ENCODE measurements around the gene TPPP2. TPM values are rescaled to one million over a fixed set of nuclear protein-coding genes. Genes with fewer than 3 reads are reported as not detected.
"Not testable (repeated sequence)": the region's sequence is repeated elsewhere in the genome, so short reads cannot be mapped to it uniquely, and the experiment has no call there.

TPPP2 gene
- polyA plus RNA-seq, 1 of the 3 experiments (the other 2 are of a cell fraction): not detected

GRCh38 chr14:20982646-20983369 is 47.2 kb upstream of the TPPP2 start:
- H3K9ac ChIP-seq: no peak overlapping the region
- ChIA-PET POLR2A (interaction anchor here (0.6 kb wide), 1 partner anchor 283 kb away, joined by 5 read pairs; no protein-coding TSS in a partner anchor), CTCF (interaction anchor here (1.1 to 6.8 kb wide), 4 partner anchors 12 to 121 kb away, joined by 3 to 79 read pairs (median 4); no protein-coding TSS in a partner anchor)
- H3F3A ChIP-seq (replicated peaks; ENCODE audit: insufficient read depth): peaks cover 4% of the 10 kb centered on the region
- no peak overlapping the region for H3K4me3 ChIP-seq (ENCODE audit: low read depth in 2 of 2, low read length in 1 of 2)
- H3K9me2 ChIP-seq: no peaks in the 10 kb centered on the region
- no peak for TF ChIP-seq ELF1 (IDR thresholded peaks at IDR 0.05)
- TF ChIP-seq SMC3 (IDR thresholded peaks at IDR 0.05; ENCODE audit: low read depth, low read length): no peak
- TF ChIP-seq, protein P1, sequence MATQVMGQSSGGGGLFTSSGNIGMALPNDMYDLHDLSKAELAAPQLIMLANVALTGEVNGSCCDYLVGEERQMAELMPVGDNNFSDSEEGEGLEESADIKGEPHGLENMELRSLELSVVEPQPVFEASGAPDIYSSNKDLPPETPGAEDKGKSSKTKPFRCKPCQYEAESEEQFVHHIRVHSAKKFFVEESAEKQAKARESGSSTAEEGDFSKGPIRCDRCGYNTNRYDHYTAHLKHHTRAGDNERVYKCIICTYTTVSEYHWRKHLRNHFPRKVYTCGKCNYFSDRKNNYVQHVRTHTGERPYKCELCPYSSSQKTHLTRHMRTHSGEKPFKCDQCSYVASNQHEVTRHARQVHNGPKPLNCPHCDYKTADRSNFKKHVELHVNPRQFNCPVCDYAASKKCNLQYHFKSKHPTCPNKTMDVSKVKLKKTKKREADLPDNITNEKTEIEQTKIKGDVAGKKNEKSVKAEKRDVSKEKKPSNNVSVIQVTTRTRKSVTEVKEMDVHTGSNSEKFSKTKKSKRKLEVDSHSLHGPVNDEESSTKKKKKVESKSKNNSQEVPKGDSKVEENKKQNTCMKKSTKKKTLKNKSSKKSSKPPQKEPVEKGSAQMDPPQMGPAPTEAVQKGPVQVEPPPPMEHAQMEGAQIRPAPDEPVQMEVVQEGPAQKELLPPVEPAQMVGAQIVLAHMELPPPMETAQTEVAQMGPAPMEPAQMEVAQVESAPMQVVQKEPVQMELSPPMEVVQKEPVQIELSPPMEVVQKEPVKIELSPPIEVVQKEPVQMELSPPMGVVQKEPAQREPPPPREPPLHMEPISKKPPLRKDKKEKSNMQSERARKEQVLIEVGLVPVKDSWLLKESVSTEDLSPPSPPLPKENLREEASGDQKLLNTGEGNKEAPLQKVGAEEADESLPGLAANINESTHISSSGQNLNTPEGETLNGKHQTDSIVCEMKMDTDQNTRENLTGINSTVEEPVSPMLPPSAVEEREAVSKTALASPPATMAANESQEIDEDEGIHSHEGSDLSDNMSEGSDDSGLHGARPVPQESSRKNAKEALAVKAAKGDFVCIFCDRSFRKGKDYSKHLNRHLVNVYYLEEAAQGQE (IDR thresholded peaks at IDR 0.05; ENCODE audit: low read depth, low read length): no peak
- no peak for TF ChIP-seq RXRA (IDR thresholded peaks at IDR 0.05; ENCODE audit: borderline replicate concordance, low read depth)
- TF ChIP-seq TAF1 (IDR thresholded peaks at IDR 0.05; ENCODE audit: borderline replicate concordance, low read depth, low read length): no peak
- no peaks in the 10 kb centered on the region for H3K9me3 ChIP-seq
- H3K4me1 ChIP-seq (ENCODE audit: control insufficient read depth in 1 of 2, insufficient read depth in 2 of 2, low read depth in 1 of 2, low read length in 1 of 2): peaks cover 0 to 13% of the 10 kb centered on the region in 2 experiments; a peak in 2 of 4 replicates
- H3K79me2 ChIP-seq (ENCODE audit: insufficient read depth): no peaks in the 10 kb centered on the region
- H3K4me2 ChIP-seq: no peak overlapping the region
- H3K27me3 ChIP-seq (ENCODE audit: insufficient read depth): peaks cover 10% of the 10 kb centered on the region; the same call in 1 of the 2 replicates
- no peak for DNase-seq
- no peaks in the 10 kb centered on the region for H3K36me3 ChIP-seq (replicated peaks in 1 of 2; ENCODE audit: control insufficient read depth in 1 of 2, insufficient read depth in 2 of 2, low read length in 1 of 2)
- WGBS (ENCODE audit: low lambda C conversion rate): 24% methylated on average over 2 of the region's 2 CpGs
- H3K27ac ChIP-seq (ENCODE audit: low read depth in 2 of 2, low read length in 1 of 2): no peak overlapping the region
- no peak overlapping the region for H2AFZ ChIP-seq (ENCODE audit: low read depth)
- no peaks in the 10 kb centered on the region for H4K20me1 ChIP-seq (ENCODE audit: insufficient read depth)

DNA sequence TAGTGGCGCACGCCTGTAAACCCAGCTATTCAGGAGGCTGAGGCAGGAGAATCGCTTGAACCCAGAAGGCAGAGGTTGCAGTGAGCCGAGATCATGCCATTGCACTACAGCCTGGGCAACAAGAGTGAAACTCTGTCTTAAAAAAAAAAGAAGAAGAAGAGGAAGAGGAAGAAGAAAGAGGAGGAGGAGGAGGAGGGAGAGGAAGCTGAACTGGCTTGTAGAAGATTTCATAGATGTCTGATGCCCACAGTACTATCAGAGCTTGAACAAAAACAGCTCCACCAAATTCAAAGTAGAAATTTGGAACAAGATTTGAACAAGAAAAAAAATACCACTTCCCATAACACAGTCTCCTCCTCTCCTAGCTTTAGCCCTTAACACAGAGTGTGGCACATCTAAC is 44.4 kb upstream of the TPPP2 start:
- H2AFZ ChIP-seq (ENCODE audit: low read depth); H4K20me1 ChIP-seq (ENCODE audit: insufficient read depth); H3K9ac ChIP-seq; H3K27ac ChIP-seq (ENCODE audit: low read depth in 2 of 2, low read length in 1 of 2); H3K27me3 ChIP-seq (ENCODE audit: insufficient read depth); H3K9me2 ChIP-seq; POLR2A ChIA-PET; DNase-seq; H3K4me3 ChIP-seq (ENCODE audit: low read depth in 2 of 2, low read length in 1 of 2); H3K4me2 ChIP-seq; H3K9me3 ChIP-seq; H3K79me2 ChIP-seq (ENCODE audit: insufficient read depth); H3K36me3 ChIP-seq (replicated peaks in 1 of 2; ENCODE audit: control insufficient read depth in 1 of 2, insufficient read depth in 2 of 2, low read length in 1 of 2): not testable (repeated sequence)
- Histone ChIP-seq H3F3A (replicated peaks; ENCODE audit: insufficient read depth) (peaks cover 13% of the 10 kb centered on the region), H3K4me1 (ENCODE audit: control insufficient read depth in 1 of 2, insufficient read depth in 2 of 2, low read depth in 1 of 2, low read length in 1 of 2) (peaks cover 5 to 16% of the 10 kb centered on the region in 2 experiments)
- CTCF ChIA-PET: interaction anchor here (1.2 kb wide), 1 partner anchor 107 kb away, joined by 3 read pairs; no protein-coding TSS in a partner anchor
- 55% methylated on average over 4 of the region's 4 CpGs for WGBS (ENCODE audit: low lambda C conversion rate)

- DNase-seq: no peak
- Histone ChIP-seq H3K27ac (ENCODE audit: low read depth in 2 of 2, low read length in 1 of 2) (peak overlapping the region in 1 of 2 experiments; percentile 57; a peak in 2 of 4 replicates), H3K9me2 (no peaks in the 10 kb centered on the region), H3K36me3 (replicated peaks in 1 of 2; ENCODE audit: control insufficient read depth in 1 of 2, insufficient read depth in 2 of 2, low read length in 1 of 2) (peaks cover under 1 to 11% of the 10 kb centered on the region in 2 experiments), H3K4me2 (peak overlapping the region; percentile 16; the same call in 1 of the 2 replicates), H3K4me1 (ENCODE audit: control insufficient read depth in 1 of 2, insufficient read depth in 2 of 2, low read depth in 1 of 2, low read length in 1 of 2) (peaks cover 8 to 27% of the 10 kb centered on the region in 2 experiments), H3K9ac (no peak overlapping the region), H4K20me1 (ENCODE audit: insufficient read depth) (0 out of 2 replicates have a peak, but pooled peaks cover 4% of the 10 kb centered on the region), H3F3A (replicated peaks; ENCODE audit: insufficient read depth) (peaks cover 13% of the 10 kb centered on the region), H3K4me3 (ENCODE audit: low read depth in 2 of 2, low read length in 1 of 2) (no peak overlapping the region), H3K27me3 (ENCODE audit: insufficient read depth) (no peaks in the 10 kb centered on the region; the same call in 1 of the 2 replicates), H3K79me2 (ENCODE audit: insufficient read depth) (peaks cover 19% of the 10 kb centered on the region), H3K9me3 (no peaks in the 10 kb centered on the region), H2AFZ (ENCODE audit: low read depth) (peak overlapping the region; percentile 51; the same call in 1 of the 2 replicates)
- CTCF ChIA-PET: interaction anchor here (2.8 kb wide), 1 partner anchor 15 kb away, joined by 22 read pairs; no protein-coding TSS in a partner anchor
- POLR2A ChIA-PET: no interaction called here
- 3% methylated on average over 2 of the region's 2 CpGs for WGBS (ENCODE audit: low lambda C conversion rate)
- TF ChIP-seq FOSL2 (IDR thresholded peaks at IDR 0.05; ENCODE audit: borderline replicate concordance, low read depth): peak; percentile 94
- TF ChIP-seq NRF1 (IDR thresholded peaks at IDR 0.05; ENCODE audit: low read depth, low read length): no peak
- no peak for TF ChIP-seq SIN3A (IDR thresholded peaks at IDR 0.05; ENCODE audit: borderline replicate concordance, low read depth, low read length)
- no peak for TF ChIP-seq EZH2phosphoT487 (IDR thresholded peaks at IDR 0.05; ENCODE audit: borderline replicate concordance, low read depth)
- TF ChIP-seq, protein P1 (IDR thresholded peaks at IDR 0.05; ENCODE audit: low read depth, low read length): no peak
- no peak for TF ChIP-seq RXRA (IDR thresholded peaks at IDR 0.05; ENCODE audit: borderline replicate concordance, low read depth)
- TF ChIP-seq SMC3 (IDR thresholded peaks at IDR 0.05; ENCODE audit: low read depth, low read length): no peak
- TF ChIP-seq, protein P2, sequence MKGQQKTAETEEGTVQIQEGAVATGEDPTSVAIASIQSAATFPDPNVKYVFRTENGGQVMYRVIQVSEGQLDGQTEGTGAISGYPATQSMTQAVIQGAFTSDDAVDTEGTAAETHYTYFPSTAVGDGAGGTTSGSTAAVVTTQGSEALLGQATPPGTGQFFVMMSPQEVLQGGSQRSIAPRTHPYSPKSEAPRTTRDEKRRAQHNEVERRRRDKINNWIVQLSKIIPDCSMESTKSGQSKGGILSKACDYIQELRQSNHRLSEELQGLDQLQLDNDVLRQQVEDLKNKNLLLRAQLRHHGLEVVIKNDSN (IDR thresholded peaks at IDR 0.05; ENCODE audit: borderline replicate concordance, low read depth): no peak
Observed at GRCh38 chr14:20986811-20987210, 43.2 kb upstream of the TPPP2 start.
